Stimulated activated CD8-positive, alpha-beta memory T cell treated with anti-CD3 and anti-CD28 coated beads, Interleukin-4, amount 100 ng/mL, for 4 hours (primary cell): Measurements from ENCODE around the gene NEURL1B.

Experiments
- DNase-seq, 2 donors: peaks; one replicate each; pipeline ENCODE4 v3.0.0-alpha.2; 2020; ENCODE audit warnings: low read depth in 2 of 2, low spot score in 1 of 2

NEURL1B gene

GRCh38 chr5:172608773-172609172 lies 32.3 kb upstream of the NEURL1B start:
- no peak for DNase-seq

- DNase-seq, result no peak
Measured at GRCh38 chr5:172610643-172611042, 30.4 kb upstream of the NEURL1B start.

GRCh38 chr5:172611913-172612312 lies 29.1 kb upstream of the NEURL1B start:
- no peak for DNase-seq

- no peak for DNase-seq
Measured at GRCh38 chr5:172612771-172613170, 28.3 kb upstream of the NEURL1B start.

- no peak for DNase-seq
Measured at GRCh38 chr5:172616136-172616535, 24.9 kb upstream of the NEURL1B start.

- DNase-seq, result no peak
Measured at GRCh38 chr5:172616730-172617129, 24.3 kb upstream of the NEURL1B start.

GRCh38 chr5:172617817-172618216 lies 23.2 kb upstream of the NEURL1B start:
- DNase-seq, result no peak

- DNase-seq, result no peak
Measured at GRCh38 chr5:172618574-172619365, 22.3 kb upstream of the NEURL1B start.

GRCh38 chr5:172620506-172620905 lies 20.6 kb upstream of the NEURL1B start:
- no peak for DNase-seq

- DNase-seq, result no peak
Measured at GRCh38 chr5:172622091-172623046, 18.7 kb upstream of the NEURL1B start.

GRCh38 chr5:172623313-172623980 lies 17.6 kb upstream of the NEURL1B start:
- DNase-seq, result no peak

- no peak for DNase-seq
Measured at GRCh38 chr5:172624083-172624995, 16.7 kb upstream of the NEURL1B start.

- no peak for DNase-seq
Measured at GRCh38 chr5:172624996-172625964, 15.8 kb upstream of the NEURL1B start.

GRCh38 chr5:172626031-172626581 lies 15.0 kb upstream of the NEURL1B start:
- no peak for DNase-seq

GRCh38 chr5:172630082-172630481 lies 11.0 kb upstream of the NEURL1B start:
- no peak for DNase-seq

- DNase-seq, result no peak
Measured at GRCh38 chr5:172630482-172630881, 10.6 kb upstream of the NEURL1B start.

- no peak for DNase-seq
Measured at GRCh38 chr5:172630986-172631385, 10.1 kb upstream of the NEURL1B start.

- no peak for DNase-seq
Measured at GRCh38 chr5:172632346-172633092, 8.5 kb upstream of the NEURL1B start.
